T-cell (primary cell): ENCODE data around the gene CEP44. TPM values are rescaled to one million over a fixed set of nuclear protein-coding genes. Genes with fewer than 3 reads are reported as not detected.

Experiments used
- ATAC-seq, 4 experiments: fragments of 200-7000 bp in 3 of 4; fragments of 150-1000 bp in 1 of 4; cut with Tn5 transposase; replicated peaks in 1 of 4; 1 replicate in 3 of 4; 2 replicates in 1 of 4; pipeline ENCODE4 v1.10.0; 2021; ENCODE audit warnings: moderate library complexity in 3 of 4, mild to moderate bottlenecking in 2 of 4, moderate number of reproducible peaks in 1 of 4
- CTCF ChIA-PET, 2 donors: fragments of 300-600 bp; sonication (Branson Sonifier 250); formaldehyde crosslinking; loops; one replicate each; lab custom pipeline; 2022; ENCODE audit warnings: antibody characterized with exemption in 2 of 2; lab: Charles Lee
- POLR2A ChIA-PET, 2 donors: fragments of 300-600 bp; sonication (Branson Sonifier 250); formaldehyde crosslinking; loops; one replicate each; lab custom pipeline; 2022; ENCODE audit warnings: antibody characterized with exemption in 2 of 2; lab: Charles Lee
- DNase-seq, 35 experiments: peaks; one replicate each; pipeline versions ENCODE4 v3.0.0 to v3.0.0-alpha.2; 2013 to 2023
- H3K27ac ChIP-seq: one replicate; pipeline ENCODE4 v1.5.1; 2013; ENCODE audit warnings: low read length
- H3K27me3 ChIP-seq, 2 experiments: replicated peaks in 1 of 2; 1 replicate in 1 of 2; 2 replicates in 1 of 2; pipeline versions ENCODE4 v1.6.1 to v1.7.0; 2013; ENCODE audit warnings: low read length in 1 of 2, mixed read lengths in 1 of 2; ENCODE audit not compliant: control insufficient read depth in 2 of 2, insufficient read depth in 2 of 2; ENCODE audit errors: extremely low read depth in 1 of 2
- H3K36me3 ChIP-seq, 2 donors: 1 replicate in 1 of 2; 2 replicates in 1 of 2; pipeline versions ENCODE4 v1.6.1 to v1.7.0; 2013; ENCODE audit warnings: low read length in 1 of 2; ENCODE audit not compliant: control insufficient read depth in 2 of 2, insufficient read depth in 1 of 2; ENCODE audit errors: extremely low read depth in 1 of 2
- H3K4me1 ChIP-seq, 2 experiments: 1 replicate in 1 of 2; 2 replicates in 1 of 2; pipeline versions ENCODE4 v1.6.1 to v1.7.0; 2013; ENCODE audit warnings: low read length in 2 of 2, mixed read lengths in 1 of 2; ENCODE audit not compliant: insufficient read depth in 2 of 2, control insufficient read depth in 1 of 2; ENCODE audit errors: extremely low read depth in 1 of 2
- H3K4me3 ChIP-seq, 2 donors: 1 replicate in 1 of 2; 2 replicates in 1 of 2; pipeline versions ENCODE4 v1.5.1 to v1.7.0; 2013; ENCODE audit warnings: mild to moderate bottlenecking in 2 of 2, low read length in 1 of 2, moderate library complexity in 1 of 2; ENCODE audit not compliant: control insufficient read depth in 1 of 2; ENCODE audit errors: extremely low read depth in 1 of 2
- H3K9me3 ChIP-seq: 2 replicates; pipeline ENCODE4 v1.7.0; 2013
- H3K27ac Mint-ChIP-seq, 2 donors: one replicate each; pipeline ENCODE4 v1.8.0; 2020 to 2021; ENCODE audit warnings: mild to moderate bottlenecking in 2 of 2, mixed read lengths in 2 of 2
- H3K27me3 Mint-ChIP-seq, 2 donors: one replicate each; pipeline ENCODE4 v1.8.0; 2021 to 2022; ENCODE audit warnings: mixed read lengths in 2 of 2
- H3K36me3 Mint-ChIP-seq: one replicate; pipeline ENCODE4 v1.8.0; 2021; ENCODE audit warnings: mixed read lengths
- H3K4me1 Mint-ChIP-seq, 3 donors: one replicate each; pipeline ENCODE4 v1.8.0; 2020 to 2022; ENCODE audit warnings: mixed read lengths in 3 of 3, mild to moderate bottlenecking in 1 of 3
- H3K4me3 Mint-ChIP-seq, 3 donors: one replicate each; pipeline ENCODE4 v1.8.0; 2020 to 2022; ENCODE audit warnings: mild to moderate bottlenecking in 3 of 3, mixed read lengths in 3 of 3, moderate library complexity in 3 of 3
- H3K9me3 Mint-ChIP-seq, 3 donors: one replicate each; pipeline ENCODE4 v1.8.0; 2020 to 2022; ENCODE audit warnings: mixed read lengths in 3 of 3
- WGBS: methylation state at CpG from one replicate; pipeline ENCODE4 v1.1.5; 2013; ENCODE audit warnings: missing lambda C conversion rate; ENCODE audit not compliant: insufficient coverage; 5-methylcytosine and 5-hydroxymethylcytosine counted together
- total RNA-seq, 35 experiments: library from RNA in 6 of 35; stranded (reverse) in 6 of 35; fragments of 120-200 nt in 1 of 35; gene quantifications; one replicate each; pipeline versions ENCODE4 v1.2.1 to v1.2.4 and lab custom pipeline; 2013 to 2026

The CEP44 gene
- total RNA-seq, 5 donors from 2014 or later (not counting 1 experiment from before 2014, with no cell fraction given), result 17.3 to 22.0 (median 18.8) TPM

- CTCF ChIA-PET, result no interaction called here
- ATAC-seq (no peak), DNase-seq (no peak)
- no peaks in the 10 kb centered on the region for H3K9me3 Mint-ChIP-seq
- no CpG with 5 or more reads among the region's 2 CpGs for WGBS
- H3K27me3 ChIP-seq, result no peaks in the 10 kb centered on the region
- H3K4me1 Mint-ChIP-seq, result peaks cover 11 to 21% (median 14%) of the 10 kb centered on the region in 3 donors
- no peaks in the 10 kb centered on the region for H3K4me1 ChIP-seq
- H3K27ac Mint-ChIP-seq, result no peak overlapping the region
- H3K9me3 ChIP-seq, result no peaks in the 10 kb centered on the region
- peaks cover 0 to 13% of the 10 kb centered on the region in 2 donors for H3K36me3 ChIP-seq
- H3K27ac ChIP-seq, result no peak overlapping the region
- POLR2A ChIA-PET, result no interaction called here
- H3K4me3 ChIP-seq, result no peak overlapping the region
- no peak overlapping the region for H3K4me3 Mint-ChIP-seq
- H3K36me3 Mint-ChIP-seq, result peaks cover 36% of the 10 kb centered on the region
- no peaks in the 10 kb centered on the region for H3K27me3 Mint-ChIP-seq
Measured at GRCh38 chr4:174252412-174252811, 31.3 kb upstream of the CEP44 start.

- no peaks in the 10 kb centered on the region for H3K9me3 ChIP-seq
- H3K27me3 ChIP-seq, result no peaks in the 10 kb centered on the region
- DNase-seq, result no peak
- ChIA-PET POLR2A (no interaction called here), CTCF (no interaction called here)
- H3K4me1 Mint-ChIP-seq, result peaks cover 11 to 20% (median 14%) of the 10 kb centered on the region in 3 donors
- peaks cover 0 to 24% of the 10 kb centered on the region in 2 donors for H3K36me3 ChIP-seq
- ATAC-seq, result no peak
- peaks cover 38% of the 10 kb centered on the region for H3K36me3 Mint-ChIP-seq
- H3K4me3 Mint-ChIP-seq, result no peak overlapping the region
- no peak overlapping the region for H3K27ac ChIP-seq
- H3K27me3 Mint-ChIP-seq, result no peaks in the 10 kb centered on the region
- H3K4me1 ChIP-seq, result no peaks in the 10 kb centered on the region
- no peaks in the 10 kb centered on the region for H3K9me3 Mint-ChIP-seq
- WGBS, result no CpG with 5 or more reads among the region's 1 CpG
- H3K4me3 ChIP-seq, result no peak overlapping the region
- no peak overlapping the region for H3K27ac Mint-ChIP-seq
Measured at GRCh38 chr4:174254613-174255012, 29.1 kb upstream of the CEP44 start.

- H3K27ac ChIP-seq, result no peak overlapping the region
- no CpG with 5 or more reads among the region's 1 CpG for WGBS
- no peak overlapping the region for H3K4me3 Mint-ChIP-seq
- H3K9me3 ChIP-seq, result no peaks in the 10 kb centered on the region
- H3K36me3 Mint-ChIP-seq, result peaks cover 36% of the 10 kb centered on the region
- no peak overlapping the region for H3K27ac Mint-ChIP-seq
- POLR2A ChIA-PET, result no interaction called here
- ATAC-seq (no peak), DNase-seq (no peak)
- no peaks in the 10 kb centered on the region for H3K9me3 Mint-ChIP-seq
- CTCF ChIA-PET, result no interaction called here
- H3K36me3 ChIP-seq, result peaks cover 0 to 25% of the 10 kb centered on the region in 2 donors
- H3K4me3 ChIP-seq, result no peak overlapping the region
- peaks cover 12 to 20% (median 17%) of the 10 kb centered on the region in 3 donors for H3K4me1 Mint-ChIP-seq
- H3K27me3 ChIP-seq, result no peaks in the 10 kb centered on the region
- H3K4me1 ChIP-seq, result no peaks in the 10 kb centered on the region
- H3K27me3 Mint-ChIP-seq, result no peaks in the 10 kb centered on the region
Measured at GRCh38 chr4:174255374-174255773, 28.3 kb upstream of the CEP44 start.

GRCh38 chr4:174255786-174256185, 27.9 kb upstream of the CEP44 start:
- Histone ChIP-seq H3K9me3 (no peaks in the 10 kb centered on the region), H3K4me3 (no peak overlapping the region), H3K36me3 (peaks cover 0 to 25% of the 10 kb centered on the region in 2 donors), H3K4me1 (no peaks in the 10 kb centered on the region), H3K27ac (no peak overlapping the region), H3K27me3 (no peaks in the 10 kb centered on the region)
- Mint-ChIP-seq H3K4me3 (no peak overlapping the region), H3K36me3 (peaks cover 38% of the 10 kb centered on the region), H3K9me3 (no peaks in the 10 kb centered on the region), H3K27ac (no peak overlapping the region), H3K27me3 (no peaks in the 10 kb centered on the region), H3K4me1 (peaks cover 13 to 20% (median 18%) of the 10 kb centered on the region in 3 donors)
- ATAC-seq (no peak), DNase-seq (no peak)
- 96% methylated on average over 3 of the region's 5 CpGs for WGBS
- CTCF ChIA-PET, result no interaction called here
- POLR2A ChIA-PET, result no interaction called here

- no CpG with 5 or more reads among the region's 1 CpG for WGBS
- CTCF ChIA-PET, result no interaction called here
Measured at GRCh38 chr4:174256277-174256713, 27.4 kb upstream of the CEP44 start.

GRCh38 chr4:174259580-174259979, 24.1 kb upstream of the CEP44 start:
- POLR2A ChIA-PET, result no interaction called here
- no peak overlapping the region for H3K4me3 ChIP-seq
- H3K36me3 ChIP-seq, result peaks cover 0 to 26% of the 10 kb centered on the region in 2 donors
- H3K27ac ChIP-seq, result no peak overlapping the region
- Mint-ChIP-seq H3K4me1 (peaks cover 12 to 21% (median 20%) of the 10 kb centered on the region in 3 donors), H3K27me3 (no peaks in the 10 kb centered on the region), H3K27ac (no peak overlapping the region), H3K36me3 (peaks cover 38% of the 10 kb centered on the region), H3K4me3 (no peak overlapping the region), H3K9me3 (no peaks in the 10 kb centered on the region)
- H3K4me1 ChIP-seq, result no peaks in the 10 kb centered on the region
- DNase-seq (no peak), ATAC-seq (no peak)
- no peaks in the 10 kb centered on the region for H3K27me3 ChIP-seq
- CTCF ChIA-PET, result no interaction called here
- H3K9me3 ChIP-seq, result no peaks in the 10 kb centered on the region

More at GRCh38 chr4:174256277-174256713, 27.4 kb upstream of the CEP44 start:
- Mint-ChIP-seq H3K9me3 (no peaks in the 10 kb centered on the region), H3K27me3 (no peaks in the 10 kb centered on the region), H3K4me3 (no peak overlapping the region), H3K4me1 (peaks cover 13 to 20% (median 18%) of the 10 kb centered on the region in 3 donors), H3K27ac (no peak overlapping the region), H3K36me3 (peaks cover 38% of the 10 kb centered on the region)
- Histone ChIP-seq H3K4me3 (no peak overlapping the region), H3K27ac (no peak overlapping the region), H3K4me1 (no peaks in the 10 kb centered on the region), H3K27me3 (no peaks in the 10 kb centered on the region), H3K36me3 (peaks cover 0 to 25% of the 10 kb centered on the region in 2 donors), H3K9me3 (no peaks in the 10 kb centered on the region)
- ATAC-seq (no peak), DNase-seq (no peak)
- POLR2A ChIA-PET, result no interaction called here

- H3K4me3 Mint-ChIP-seq, result no peak overlapping the region
- H3K4me1 Mint-ChIP-seq, result peaks cover 16 to 24% (median 16%) of the 10 kb centered on the region in 3 donors
- Histone ChIP-seq H3K9me3 (no peaks in the 10 kb centered on the region), H3K27ac (no peak overlapping the region), H3K36me3 (peaks cover 0 to 23% of the 10 kb centered on the region in 2 donors), H3K4me3 (no peak overlapping the region), H3K27me3 (no peaks in the 10 kb centered on the region), H3K4me1 (no peaks in the 10 kb centered on the region)
- CTCF ChIA-PET, result no interaction called here
- H3K27ac Mint-ChIP-seq, result no peak overlapping the region
- H3K9me3 Mint-ChIP-seq, result no peaks in the 10 kb centered on the region
- POLR2A ChIA-PET, result no interaction called here
- no peaks in the 10 kb centered on the region for H3K27me3 Mint-ChIP-seq
- WGBS, result no CpG with 5 or more reads among the region's 3 CpGs
- no peak for ATAC-seq
- no peak for DNase-seq
- H3K36me3 Mint-ChIP-seq, result peaks cover 33% of the 10 kb centered on the region
Measured at GRCh38 chr4:174260099-174260498, 23.6 kb upstream of the CEP44 start.
